Superior temporal gyrus (tissue), 1 donor: ENCODE data around the gene SLC30A4.
A peak's percentile ranks its signal among the peaks of the same experiment; 100 is the strongest.
"Not testable (repeated sequence)": the region's sequence is repeated elsewhere in the genome, so short reads cannot be mapped to it uniquely, and the experiment has no call there.

ENCODE experiments used
- DNase-seq: peaks from one replicate; pipeline ENCODE4 v3.0.0-alpha.2; 2016; ENCODE audit errors: extremely low spot score

SLC30A4 gene

DNA sequence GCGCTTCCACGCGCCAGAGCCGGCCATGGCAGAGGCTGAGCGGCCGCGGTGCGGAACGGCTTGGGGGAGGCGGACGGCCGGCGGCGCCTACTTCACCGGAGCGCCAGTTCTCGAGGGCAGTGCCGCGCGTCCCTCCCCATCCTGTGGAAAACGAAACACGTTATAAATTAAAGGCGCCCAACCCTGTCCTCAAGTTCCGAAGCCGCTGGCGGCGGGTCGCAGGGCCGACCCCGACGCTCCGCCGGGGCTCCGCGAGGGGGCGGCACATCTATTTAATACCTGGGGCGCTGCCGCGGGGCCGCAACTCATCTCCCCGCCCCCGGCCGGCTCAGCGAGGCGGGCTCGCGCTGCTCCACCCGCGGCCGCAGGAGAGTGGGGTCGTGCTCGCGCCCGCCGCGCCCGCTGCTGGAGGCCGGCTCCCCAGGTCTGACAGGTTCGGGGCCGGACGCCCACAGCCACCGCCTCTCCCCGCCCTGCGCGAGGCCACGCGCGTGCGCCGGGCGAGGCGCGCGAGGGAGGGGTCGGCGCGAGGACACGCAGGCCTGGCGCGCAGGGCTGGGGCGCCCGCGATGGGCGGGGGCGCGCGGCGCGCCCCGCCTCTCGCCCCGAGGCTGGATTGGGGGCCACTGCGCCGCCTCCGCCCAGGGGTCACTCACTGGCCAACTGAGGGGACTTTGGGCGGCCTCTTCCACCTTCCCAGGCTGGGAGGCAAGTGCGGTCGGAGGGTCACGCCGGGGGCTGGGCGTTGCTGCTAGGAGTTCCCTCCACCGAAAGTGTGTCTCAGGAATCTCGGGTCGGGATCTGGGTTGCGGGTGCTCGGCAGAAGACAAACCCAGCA lies at the start of gene SLC30A4:
TSS of gene SLC30A4 (minus strand) at position 428 of the 838 bp plus-strand sequence. CDS start at position 27, 401 bp downstream.
- peak; percentile 73 for DNase-seq

- no peak for DNase-seq
Measured at GRCh38 chr15:45555934-45556608, 33.5 kb upstream of the SLC30A4 start.

DNA sequence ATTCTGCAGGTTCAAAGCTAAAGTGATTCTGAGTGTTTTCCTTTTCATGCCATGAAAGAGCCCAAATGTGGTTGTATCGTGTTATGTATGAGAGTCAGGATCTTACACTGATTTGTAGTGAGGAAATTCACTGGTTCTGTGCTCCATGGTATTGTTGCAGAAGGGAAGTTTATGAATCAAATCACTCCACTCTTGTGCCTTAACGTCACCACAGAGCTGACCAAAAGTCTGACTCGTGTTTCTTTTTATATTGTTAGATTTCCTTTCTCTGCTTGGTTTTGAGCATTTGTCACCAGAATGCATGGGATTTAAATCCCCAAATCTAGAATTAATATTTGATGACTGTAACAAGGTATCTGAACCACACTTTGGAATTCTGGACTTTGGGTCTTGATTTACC lies 29.1 kb upstream of the SLC30A4 start:
- DNase-seq = no peak

DNA sequence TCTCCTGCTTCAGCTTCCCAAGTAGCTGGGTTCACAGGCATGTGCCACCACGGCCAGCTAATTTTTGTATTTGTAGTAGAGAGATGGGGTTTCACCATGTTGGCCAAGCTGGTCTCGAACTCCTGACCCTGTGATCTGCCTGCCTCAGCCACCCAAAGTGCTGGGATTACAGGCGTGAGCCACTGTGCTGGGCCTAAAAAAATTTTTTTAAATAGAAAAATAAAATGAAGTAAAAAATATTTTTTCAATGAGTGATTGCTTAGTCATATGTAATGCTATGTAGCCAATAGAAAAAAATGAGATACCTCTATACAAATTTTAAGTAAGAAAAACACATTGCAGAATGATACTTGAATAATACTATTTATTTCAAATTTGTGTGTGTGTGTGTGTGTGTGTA lies 27.9 kb upstream of the SLC30A4 start:
- no peak for DNase-seq

- DNase-seq = no peak
Measured at GRCh38 chr15:45549541-45550220, 27.1 kb upstream of the SLC30A4 start.

DNA sequence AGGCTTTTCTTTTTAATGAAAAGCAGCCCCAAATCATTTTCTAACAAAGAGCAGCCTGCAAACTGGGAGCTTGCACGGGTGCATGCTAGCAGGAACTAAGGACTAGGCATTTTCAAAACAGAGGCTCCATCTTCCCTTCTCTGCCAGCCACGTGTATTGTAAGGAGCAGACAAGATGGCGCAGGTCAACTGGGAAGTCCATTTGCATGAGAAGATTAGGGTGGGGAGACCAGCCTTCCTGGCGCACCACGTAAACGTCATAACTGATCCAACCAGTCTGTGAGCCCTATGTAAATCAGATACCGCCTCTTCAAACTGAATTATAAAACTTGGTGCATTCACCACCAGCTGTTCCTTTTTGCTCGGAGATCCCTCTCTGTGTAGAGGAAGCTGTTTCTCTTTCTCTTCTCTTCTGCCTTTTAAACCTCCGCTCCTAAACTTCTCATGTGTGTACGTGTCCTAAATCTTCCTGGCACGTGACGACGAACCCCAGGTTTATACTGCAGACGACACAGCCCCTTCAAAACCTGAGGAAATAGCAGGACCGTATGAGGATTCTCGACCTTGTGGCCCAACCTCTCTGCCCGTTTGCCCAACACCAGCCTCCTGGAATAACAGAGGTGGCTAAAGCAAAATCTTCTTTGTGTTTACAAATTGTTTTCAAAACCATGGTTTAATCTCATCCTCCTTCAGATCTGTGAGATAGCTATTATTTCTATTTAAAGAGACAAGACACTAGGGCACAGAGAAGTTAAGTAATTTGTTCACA lies 26.4 kb upstream of the SLC30A4 start:
- no peak for DNase-seq

DNA sequence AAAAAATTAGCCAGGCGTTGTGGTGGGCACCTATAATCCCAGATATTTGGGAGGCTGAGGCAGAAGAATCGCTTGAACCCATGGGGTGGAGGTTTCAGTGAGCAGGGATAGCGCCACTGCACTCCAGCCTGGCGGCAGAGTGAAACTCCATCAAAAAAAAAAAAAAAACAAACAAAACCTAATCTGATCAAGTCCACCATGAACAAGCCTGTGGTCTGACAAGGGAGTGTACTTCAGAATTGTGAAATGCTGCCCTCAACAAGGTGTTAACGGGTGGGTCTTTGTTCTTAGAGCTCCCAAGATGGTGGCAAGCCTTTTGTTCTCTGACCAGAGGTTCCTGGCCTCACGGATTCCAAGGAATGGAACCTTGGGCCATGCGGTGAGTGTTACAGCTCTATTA lies 24.2 kb upstream of the SLC30A4 start:
- DNase-seq = no peak

- no peak for DNase-seq
Measured at GRCh38 chr15:45544266-45545023, 21.9 kb upstream of the SLC30A4 start.

DNA sequence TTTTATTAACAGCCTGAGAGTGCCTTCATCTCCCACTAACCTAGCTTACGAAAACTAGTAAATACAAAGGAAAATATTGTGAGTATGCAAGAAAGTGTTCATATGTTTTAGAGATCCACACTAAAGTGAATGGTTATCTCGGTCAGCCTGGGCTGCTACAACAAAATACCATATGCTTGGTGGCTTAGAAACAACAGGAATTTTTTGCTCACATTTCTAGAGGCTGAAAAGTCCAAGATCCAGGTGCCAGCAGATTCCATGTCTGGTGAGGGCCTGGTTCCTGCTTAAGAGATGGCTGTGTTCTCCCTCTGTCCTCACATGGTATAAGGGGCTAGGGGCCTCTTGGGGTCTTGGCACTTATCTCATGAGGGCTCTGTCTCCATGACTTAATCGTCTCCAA lies 20.5 kb upstream of the SLC30A4 start:
- DNase-seq = no peak

DNA sequence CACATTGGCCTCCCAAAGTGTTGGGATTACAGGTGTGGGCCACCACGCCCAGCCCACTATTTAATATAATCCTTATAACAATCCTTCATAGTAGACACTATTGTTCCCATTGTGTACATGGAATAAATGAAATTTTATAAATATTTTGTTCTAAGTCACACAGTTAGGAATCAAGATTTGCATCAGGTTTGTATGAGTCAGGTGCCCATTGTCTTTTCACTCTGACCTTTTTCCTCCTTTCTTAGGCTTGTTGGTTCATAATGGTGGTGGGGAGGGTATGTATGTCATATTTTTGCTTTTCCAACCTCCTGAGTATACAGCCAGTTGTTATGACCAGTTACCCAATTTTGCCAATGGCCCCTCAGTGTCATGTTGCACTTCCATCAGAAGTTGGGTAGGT lies 18.0 kb upstream of the SLC30A4 start:
- no peak for DNase-seq

- DNase-seq = no peak
Measured at GRCh38 chr15:45539680-45540079, 17.1 kb upstream of the SLC30A4 start.

GRCh38 chr15:45536934-45537333 lies 14.4 kb upstream of the SLC30A4 start:
- no peak for DNase-seq

DNA sequence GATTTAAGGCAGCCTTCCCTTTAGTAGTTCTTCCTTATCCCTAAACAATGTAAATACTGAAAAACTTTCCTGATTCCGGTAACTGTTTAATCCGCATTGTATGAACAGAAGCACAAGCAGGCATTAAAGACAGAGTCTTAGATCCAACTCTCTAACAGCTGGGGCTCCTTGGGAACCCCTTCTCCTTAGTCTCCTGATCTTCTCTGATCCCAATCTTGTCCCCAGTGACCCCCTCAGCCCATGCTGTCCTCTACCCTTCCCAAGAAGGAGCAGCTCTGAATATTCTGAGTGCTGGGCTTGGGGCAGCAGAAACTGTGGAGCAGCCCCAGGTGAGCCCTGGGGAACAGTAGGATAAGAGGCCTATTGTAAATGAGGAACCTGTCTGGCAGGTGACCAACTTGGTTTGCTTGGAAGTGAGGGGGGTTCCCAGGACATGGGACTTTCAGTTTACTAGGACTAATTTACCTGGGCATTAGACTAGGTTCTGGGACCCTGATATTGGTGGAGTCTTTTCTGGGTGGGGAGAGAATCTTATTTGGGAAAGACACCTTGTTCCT lies 13.0 kb upstream of the SLC30A4 start:
- DNase-seq = no peak

GRCh38 chr15:45534821-45535220 lies 12.3 kb upstream of the SLC30A4 start:
- peak; percentile 84 for DNase-seq

DNA sequence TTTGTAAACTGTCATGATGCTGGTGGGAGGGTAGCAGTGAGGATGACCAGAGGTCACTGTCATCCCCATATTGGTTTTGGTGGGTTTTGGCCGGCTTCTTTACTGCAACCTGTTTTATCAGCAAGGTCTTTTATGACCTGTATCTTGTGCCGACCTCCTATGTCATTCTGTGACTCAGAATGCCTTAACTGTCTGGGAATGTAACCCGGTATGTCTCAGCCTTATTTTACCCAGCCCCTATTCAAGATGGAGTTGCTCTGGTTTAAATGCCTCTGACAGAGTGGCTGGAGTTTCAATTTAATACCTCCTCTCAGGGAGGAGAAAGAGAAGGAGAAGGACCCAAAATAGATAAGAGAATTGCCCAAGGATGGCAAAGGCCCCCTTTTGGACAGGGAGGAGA lies 10.3 kb upstream of the SLC30A4 start:
- not testable (repeated sequence) for DNase-seq

DNA sequence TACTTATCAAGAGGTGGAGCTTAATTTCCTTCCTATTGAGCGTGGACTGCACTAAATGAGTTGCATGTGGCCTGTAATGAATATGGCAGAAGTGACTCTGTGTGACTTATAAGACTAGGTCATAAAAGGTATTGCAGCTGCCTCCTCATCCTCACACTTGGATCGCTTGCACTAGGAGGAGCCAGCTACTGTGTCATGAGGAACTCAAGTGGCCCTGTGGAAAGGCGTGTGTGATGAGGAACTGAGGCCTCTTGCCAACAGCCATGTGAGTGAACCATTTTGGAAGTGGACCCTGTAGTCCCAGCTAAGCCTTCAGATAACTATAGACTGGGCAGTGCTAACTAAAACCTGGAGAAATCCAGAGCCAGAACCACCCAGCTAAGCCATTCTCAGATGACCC lies 7.1 kb upstream of the SLC30A4 start:
- no peak for DNase-seq

DNA sequence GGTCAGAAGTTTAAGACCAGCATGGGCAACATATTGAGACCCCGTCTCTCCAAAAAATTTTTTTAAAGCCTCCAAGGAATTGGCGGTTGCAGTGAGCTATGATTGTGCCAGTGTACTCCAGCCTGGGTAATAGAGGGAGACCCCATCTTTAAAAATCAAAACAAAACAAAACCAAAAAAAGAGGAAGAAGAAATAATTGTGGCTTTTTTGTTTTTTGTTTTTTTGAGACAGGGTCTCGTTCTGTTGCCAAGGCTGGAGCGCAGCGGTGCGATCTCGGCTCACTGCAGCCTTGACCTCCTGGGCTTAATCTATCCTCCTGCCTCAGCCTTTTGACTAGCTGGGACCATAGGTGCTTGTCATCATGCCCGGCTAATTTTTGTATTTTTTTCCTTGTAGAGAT lies 4.5 kb upstream of the SLC30A4 start:
- DNase-seq = no peak

GRCh38 chr15:45523166-45523460 lies 558 bp upstream of the SLC30A4 start:
- DNase-seq = peak; percentile 71

DNA sequence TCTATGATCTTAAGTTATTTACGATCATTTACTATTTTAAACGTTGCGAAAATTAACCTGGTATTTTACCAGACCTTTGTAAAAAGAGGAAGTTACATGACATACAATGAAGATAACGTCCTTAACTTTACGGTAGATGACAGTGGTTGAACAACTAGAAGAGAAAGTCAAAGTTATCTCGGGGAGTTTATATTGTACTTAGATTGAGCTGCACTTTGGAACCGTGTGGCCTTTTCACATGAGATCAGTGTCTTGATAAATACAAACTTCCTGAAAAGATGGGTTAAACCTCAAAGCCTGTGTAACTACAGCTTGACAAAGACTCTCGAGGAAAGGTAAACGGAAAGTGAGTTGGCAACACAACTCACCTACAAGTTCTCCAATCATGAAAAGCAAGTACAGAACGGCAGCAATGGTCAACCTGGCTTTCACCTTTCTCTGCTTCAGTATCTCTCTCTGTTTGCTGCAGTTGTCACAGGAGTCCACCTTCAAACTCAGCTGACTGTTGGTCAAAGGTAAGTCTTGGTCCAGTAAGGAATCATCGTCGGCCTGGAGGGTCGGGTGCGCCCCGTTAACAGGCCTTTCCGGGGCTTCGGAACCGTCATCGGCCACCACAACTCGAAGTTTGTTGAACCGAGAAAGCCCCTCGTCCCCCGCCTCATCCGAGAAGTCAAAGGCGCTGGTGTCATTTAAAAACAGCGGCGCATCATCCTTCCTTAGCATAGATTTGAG lies 793 bp downstream of the SLC30A4 start:
- DNase-seq = no peak

DNA sequence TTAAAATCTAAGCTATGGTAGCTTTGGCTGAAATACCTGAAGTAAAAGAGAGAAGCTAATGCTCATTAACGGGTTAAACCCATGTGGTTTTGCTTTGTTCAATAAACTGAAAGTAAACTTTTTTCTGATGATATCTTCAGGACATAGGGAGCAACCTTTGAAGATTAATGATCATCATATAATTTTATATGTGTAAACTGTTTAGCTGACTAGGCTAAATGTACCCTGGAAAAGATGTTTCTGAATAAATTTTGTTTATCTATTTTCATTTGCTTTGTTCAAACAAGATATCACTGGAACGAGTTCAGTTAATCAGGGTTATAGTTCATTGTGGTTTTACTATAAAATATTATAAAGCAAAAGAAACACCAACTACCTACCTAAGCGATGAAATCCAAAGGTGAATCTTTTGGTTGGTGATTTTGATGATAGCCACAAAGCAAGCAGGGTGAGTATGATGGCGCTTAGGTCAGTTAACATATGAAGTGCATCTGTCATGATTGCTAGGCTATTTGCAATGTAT lies 11.7 kb downstream of the SLC30A4 start:
- no peak for DNase-seq
